ENCODE results near the gene DAPK2. TPM values are rescaled to one million over a fixed set of nuclear protein-coding genes. Genes with fewer than 3 reads are reported as not detected.
"Not testable (repeated sequence)": the region's sequence is repeated elsewhere in the genome, so short reads cannot be mapped to it uniquely, and the experiment has no call there.

The DAPK2 gene
- total RNA-seq, 2 experiments from 2014 or later: 13.4 to 17.6 TPM

DNA sequence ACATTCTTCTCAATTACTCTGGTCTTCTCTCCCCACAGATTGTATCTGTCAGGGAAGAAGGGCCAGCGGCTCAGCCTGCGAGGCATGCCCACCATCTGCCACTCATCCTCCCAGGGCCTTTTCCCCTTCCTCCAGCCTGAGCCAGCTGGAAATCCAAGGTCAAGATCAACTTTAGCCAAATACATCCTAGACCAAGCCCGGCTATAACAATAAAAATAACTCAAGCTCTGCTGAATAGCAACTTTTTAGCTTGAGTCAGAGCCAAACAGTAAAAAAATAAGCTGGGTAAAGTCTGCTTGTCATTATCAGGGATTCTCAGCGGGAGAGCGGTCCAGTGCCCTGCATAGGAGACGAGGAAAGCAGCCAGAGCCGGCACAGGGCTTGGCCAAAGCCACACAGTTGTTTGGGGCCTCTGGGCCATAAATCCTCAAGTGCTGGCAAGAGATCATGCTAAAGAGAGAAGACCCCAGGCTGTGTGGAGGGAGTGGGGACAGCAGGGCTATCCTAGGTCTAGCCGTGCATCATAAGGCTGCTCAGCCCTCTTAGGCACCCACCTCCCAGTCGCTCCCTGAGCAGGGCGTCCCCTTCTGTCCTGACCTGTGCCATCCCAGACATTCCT is 136.4 kb downstream of the DAPK2 start:
- Mint-ChIP-seq H3K9me3 (no peaks in the 10 kb centered on the region), H3K4me3 (no peak overlapping the region), H3K27me3 (peaks cover 4% of the 10 kb centered on the region), H3K27ac (peak overlapping the region; percentile 36), H3K36me3 (no peaks in the 10 kb centered on the region), H3K4me1 (peaks cover 20% of the 10 kb centered on the region)
- DNase-seq (no peak), ATAC-seq (ENCODE audit: low read depth) (no peak)
- POLR2A ChIA-PET: no interaction called here

DNA sequence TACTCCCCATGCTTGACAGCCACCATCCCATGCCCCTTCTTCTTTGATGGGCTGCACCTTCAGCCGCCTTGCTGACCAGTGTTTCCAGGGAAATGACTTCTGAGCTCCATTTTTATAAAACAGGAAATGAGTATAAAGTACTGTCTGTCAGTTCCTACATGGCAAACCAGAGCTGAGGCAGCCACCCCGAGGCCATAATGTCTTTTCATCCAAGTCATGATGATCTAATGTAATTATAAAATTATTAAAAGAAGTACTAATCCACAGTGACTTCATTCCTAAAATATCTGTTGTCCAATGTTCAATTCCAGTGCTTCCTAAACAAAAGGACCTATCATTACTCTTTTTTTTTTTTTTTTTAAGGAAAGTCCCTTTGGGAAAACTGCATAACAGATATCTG is 137.3 kb downstream of the DAPK2 start:
- ATAC-seq (ENCODE audit: low read depth): no peak
- POLR2A ChIA-PET: no interaction called here
- Mint-ChIP-seq H3K9me3 (no peaks in the 10 kb centered on the region), H3K36me3 (no peaks in the 10 kb centered on the region), H3K4me3 (no peak overlapping the region), H3K27me3 (peaks cover 2% of the 10 kb centered on the region), H3K4me1 (peaks cover 22% of the 10 kb centered on the region), H3K27ac (no peak overlapping the region)
- no peak for DNase-seq

DNA sequence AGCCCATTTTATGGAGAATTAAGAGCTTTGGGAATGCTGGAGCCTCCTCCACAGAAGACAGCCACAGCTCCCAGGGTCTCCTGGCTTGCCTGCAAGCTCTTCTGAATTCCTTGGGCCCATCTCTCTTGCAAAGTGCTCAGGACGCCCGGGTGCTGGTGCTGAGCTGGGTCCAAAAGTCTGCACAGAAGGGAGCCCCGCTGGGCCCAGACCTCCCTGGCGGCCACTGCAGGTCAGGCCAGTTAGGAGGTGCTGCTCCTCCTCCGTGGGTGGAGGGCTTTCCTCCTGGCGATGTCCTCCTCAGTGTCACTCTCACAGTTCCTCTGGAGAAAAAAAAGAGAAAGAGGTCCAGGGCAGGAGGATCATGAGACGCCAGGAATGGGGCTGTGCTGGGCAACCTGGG is 138.0 kb downstream of the DAPK2 start:
- H3K36me3 Mint-ChIP-seq: no peaks in the 10 kb centered on the region
- no peak for ATAC-seq (ENCODE audit: low read depth)
- no peak overlapping the region for H3K4me3 Mint-ChIP-seq
- H3K9me3 Mint-ChIP-seq: no peaks in the 10 kb centered on the region
- peaks cover 22% of the 10 kb centered on the region for H3K4me1 Mint-ChIP-seq
- no peak overlapping the region for H3K27ac Mint-ChIP-seq
- POLR2A ChIA-PET: no interaction called here
- no peak for DNase-seq
- peaks cover 2% of the 10 kb centered on the region for H3K27me3 Mint-ChIP-seq

- ATAC-seq (ENCODE audit: low read depth): no peak
- Mint-ChIP-seq H3K36me3 (no peaks in the 10 kb centered on the region), H3K27ac (peak overlapping the region; percentile 51), H3K4me3 (no peak overlapping the region), H3K9me3 (no peaks in the 10 kb centered on the region), H3K4me1 (peaks cover 22% of the 10 kb centered on the region), H3K27me3 (peaks cover 2% of the 10 kb centered on the region)
- DNase-seq: no peak
- POLR2A ChIA-PET: no interaction called here
Measured at GRCh38 chr15:63907521-63907920, 138.8 kb downstream of the DAPK2 start.

- Mint-ChIP-seq H3K4me1 (peaks cover 21% of the 10 kb centered on the region), H3K27ac (peak overlapping the region; percentile 89), H3K4me3 (peak overlapping the region; percentile 55), H3K27me3 (no peaks in the 10 kb centered on the region), H3K36me3 (no peaks in the 10 kb centered on the region), H3K9me3 (no peaks in the 10 kb centered on the region)
- ATAC-seq (ENCODE audit: low read depth) (no peak), DNase-seq (peak; percentile 48)
- POLR2A ChIA-PET: interaction anchor here (1.6 kb wide), 1 partner anchor 14 kb away, joined by 9 read pairs; no protein-coding TSS in a partner anchor
Measured at GRCh38 chr15:63906266-63906584, 140.1 kb downstream of the DAPK2 start.

- H3K27me3 Mint-ChIP-seq: no peaks in the 10 kb centered on the region
- POLR2A ChIA-PET: interaction anchor here (1.6 to 1.9 kb wide), 2 partner anchors 13 to 188 kb away, joined by 6 to 9 read pairs; partner anchors contain the start of gene CIAO2A
- ATAC-seq (ENCODE audit: low read depth) (peak; percentile 87), DNase-seq (no peak)
- no peaks in the 10 kb centered on the region for H3K9me3 Mint-ChIP-seq
- peak overlapping the region; percentile 89 for H3K27ac Mint-ChIP-seq
- no peaks in the 10 kb centered on the region for H3K36me3 Mint-ChIP-seq
- H3K4me3 Mint-ChIP-seq: peak overlapping the region; percentile 55
- H3K4me1 Mint-ChIP-seq: peaks cover 21% of the 10 kb centered on the region
Measured at GRCh38 chr15:63905558-63906265, 140.6 kb downstream of the DAPK2 start.

GRCh38 chr15:63905131-63905530 is 141.2 kb downstream of the DAPK2 start:
- DNase-seq: no peak
- Mint-ChIP-seq H3K4me3 (no peak overlapping the region), H3K27ac (no peak overlapping the region), H3K36me3 (no peaks in the 10 kb centered on the region), H3K27me3 (no peaks in the 10 kb centered on the region), H3K4me1 (peaks cover 24% of the 10 kb centered on the region), H3K9me3 (no peaks in the 10 kb centered on the region)
- POLR2A ChIA-PET: interaction anchor here (1.9 kb wide), 1 partner anchor 188 kb away, joined by 6 read pairs; the partner anchor contains the start of gene CIAO2A
- no peak for ATAC-seq (ENCODE audit: low read depth)

GRCh38 chr15:63904042-63904441 is 142.2 kb downstream of the DAPK2 start:
- no peak for ATAC-seq (ENCODE audit: low read depth)
- POLR2A ChIA-PET: interaction anchor here (0.8 to 1.9 kb wide), 2 partner anchors 12 to 189 kb away, joined by 4 to 6 read pairs; partner anchors contain the start of gene CIAO2A
- no peaks in the 10 kb centered on the region for H3K36me3 Mint-ChIP-seq
- H3K4me1 Mint-ChIP-seq: peaks cover 28% of the 10 kb centered on the region
- DNase-seq: no peak
- no peaks in the 10 kb centered on the region for H3K9me3 Mint-ChIP-seq
- H3K27ac Mint-ChIP-seq: peak overlapping the region; percentile 27
- peaks cover 2% of the 10 kb centered on the region for H3K27me3 Mint-ChIP-seq
- H3K4me3 Mint-ChIP-seq: no peak overlapping the region

- Mint-ChIP-seq H3K36me3 (no peaks in the 10 kb centered on the region), H3K27ac (no peak overlapping the region), H3K4me1 (peaks cover 33% of the 10 kb centered on the region), H3K4me3 (no peak overlapping the region), H3K27me3 (peaks cover 2% of the 10 kb centered on the region), H3K9me3 (no peaks in the 10 kb centered on the region)
- POLR2A ChIA-PET: interaction anchor here (1.6 kb wide), 1 partner anchor 9 kb away, joined by 3 read pairs; no protein-coding TSS in a partner anchor
- ATAC-seq (ENCODE audit: low read depth): no peak
- no peak for DNase-seq
Measured at GRCh38 chr15:63902671-63903035, 143.6 kb downstream of the DAPK2 start.

GRCh38 chr15:63901912-63902670 is 144.2 kb downstream of the DAPK2 start:
- POLR2A ChIA-PET: interaction anchor here (1.6 kb wide), 1 partner anchor 9 kb away, joined by 3 read pairs; no protein-coding TSS in a partner anchor
- DNase-seq (no peak), ATAC-seq (ENCODE audit: low read depth) (no peak)
- peaks cover 37% of the 10 kb centered on the region for H3K4me1 Mint-ChIP-seq
- H3K36me3 Mint-ChIP-seq: no peaks in the 10 kb centered on the region
- no peaks in the 10 kb centered on the region for H3K9me3 Mint-ChIP-seq
- H3K27ac Mint-ChIP-seq: no peak overlapping the region
- H3K27me3 Mint-ChIP-seq: peaks cover 2% of the 10 kb centered on the region
- H3K4me3 Mint-ChIP-seq: no peak overlapping the region

DNA sequence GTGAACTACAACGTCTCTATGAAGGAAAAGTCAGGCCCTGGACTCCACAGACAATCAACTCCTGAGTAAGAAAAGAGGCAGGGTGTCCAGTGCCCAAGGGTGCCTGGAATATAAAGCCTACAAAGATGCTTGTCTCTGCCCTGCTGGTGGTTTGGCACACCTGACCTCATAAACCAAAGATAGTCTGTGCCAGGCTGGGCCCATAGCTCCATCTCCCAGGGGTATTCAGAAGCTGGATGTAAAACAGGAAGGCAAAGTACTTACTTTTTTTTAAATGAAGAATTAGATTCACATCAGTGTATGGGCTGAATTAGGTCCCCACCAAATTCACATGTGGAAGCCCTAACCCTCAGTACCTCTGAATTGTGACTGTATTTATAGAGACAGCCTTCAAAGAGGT is 146.0 kb downstream of the DAPK2 start:
- no peak overlapping the region for H3K27ac Mint-ChIP-seq
- DNase-seq: no peak
- no peak for ATAC-seq (ENCODE audit: low read depth)
- H3K4me1 Mint-ChIP-seq: peaks cover 36% of the 10 kb centered on the region
- H3K27me3 Mint-ChIP-seq: peaks cover 3% of the 10 kb centered on the region
- H3K4me3 Mint-ChIP-seq: no peak overlapping the region
- no peaks in the 10 kb centered on the region for H3K9me3 Mint-ChIP-seq
- POLR2A ChIA-PET: no interaction called here
- no peaks in the 10 kb centered on the region for H3K36me3 Mint-ChIP-seq

DNA sequence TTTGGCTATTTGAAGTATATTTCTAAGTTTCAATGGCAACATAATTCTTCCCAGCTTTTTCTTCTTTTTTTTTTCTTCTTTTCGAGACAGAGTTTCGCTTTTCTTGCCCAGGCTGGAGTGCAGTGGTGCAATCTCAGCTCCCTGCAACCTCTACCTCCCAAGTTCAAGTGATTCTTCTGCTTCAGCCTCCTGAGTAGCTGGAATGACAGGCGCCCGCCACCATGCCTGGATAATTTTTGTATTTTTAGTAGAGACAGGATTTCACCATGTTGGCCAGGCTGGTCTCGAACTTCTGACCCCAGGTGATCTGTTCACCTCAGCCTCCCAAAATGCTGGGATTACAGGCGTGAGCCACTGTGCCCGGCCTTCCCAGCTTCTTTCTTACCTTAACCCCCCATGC is 146.7 kb downstream of the DAPK2 start:
- H3K27ac Mint-ChIP-seq: peak overlapping the region; percentile 55
- H3K27me3 Mint-ChIP-seq; DNase-seq; POLR2A ChIA-PET; H3K4me3 Mint-ChIP-seq; ATAC-seq (ENCODE audit: low read depth); H3K36me3 Mint-ChIP-seq; H3K9me3 Mint-ChIP-seq: not testable (repeated sequence)
- peaks cover 41% of the 10 kb centered on the region for H3K4me1 Mint-ChIP-seq

DNA sequence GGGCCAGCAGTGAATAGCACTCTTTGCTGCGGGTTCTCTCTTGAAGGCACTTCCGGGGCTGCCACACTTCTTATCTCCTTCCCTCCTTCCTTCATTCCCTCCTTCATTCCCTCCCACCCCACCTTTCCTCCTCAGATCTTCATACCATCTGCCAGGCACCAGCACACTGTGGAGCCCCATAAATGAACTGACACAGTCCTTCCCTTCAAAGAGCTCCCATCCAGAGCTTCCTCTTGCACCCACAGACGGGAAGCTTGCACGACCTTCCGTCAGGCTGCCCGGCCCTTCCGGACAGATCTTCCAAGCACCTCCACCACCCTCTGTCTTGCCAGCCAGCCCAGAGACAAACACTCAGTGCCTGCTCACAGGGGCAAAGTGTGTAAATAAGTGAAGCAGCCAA is 147.1 kb downstream of the DAPK2 start:
- Mint-ChIP-seq H3K27ac (peak overlapping the region; percentile 55), H3K4me1 (peaks cover 41% of the 10 kb centered on the region)

More for the DNA sequence above, 147.1 kb downstream of the DAPK2 start:
- Mint-ChIP-seq H3K27me3 (peaks cover 5% of the 10 kb centered on the region), H3K4me3 (peak overlapping the region; percentile 8), H3K9me3 (no peaks in the 10 kb centered on the region), H3K36me3 (no peaks in the 10 kb centered on the region)
- POLR2A ChIA-PET: no interaction called here
- DNase-seq: no peak
- ATAC-seq (ENCODE audit: low read depth): no peak
